Measurements from ENCODE around the gene C1QTNF8.

GRCh38 chr16:1107731-1108130 lies 11.7 kb upstream of the C1QTNF8 start:
- no peak for TF ChIP-seq ZNF274 (IDR thresholded peaks at IDR 0.05; ENCODE audit: low read depth, low read length)
- TF ChIP-seq YY1 (IDR thresholded peaks at IDR 0.05; ENCODE audit: insufficient read depth, insufficient read length) = no peak

Data from NT2/D1 (cell line).